Measurements from ENCODE around the gene PIAS1.

Gene PIAS1

DNA sequence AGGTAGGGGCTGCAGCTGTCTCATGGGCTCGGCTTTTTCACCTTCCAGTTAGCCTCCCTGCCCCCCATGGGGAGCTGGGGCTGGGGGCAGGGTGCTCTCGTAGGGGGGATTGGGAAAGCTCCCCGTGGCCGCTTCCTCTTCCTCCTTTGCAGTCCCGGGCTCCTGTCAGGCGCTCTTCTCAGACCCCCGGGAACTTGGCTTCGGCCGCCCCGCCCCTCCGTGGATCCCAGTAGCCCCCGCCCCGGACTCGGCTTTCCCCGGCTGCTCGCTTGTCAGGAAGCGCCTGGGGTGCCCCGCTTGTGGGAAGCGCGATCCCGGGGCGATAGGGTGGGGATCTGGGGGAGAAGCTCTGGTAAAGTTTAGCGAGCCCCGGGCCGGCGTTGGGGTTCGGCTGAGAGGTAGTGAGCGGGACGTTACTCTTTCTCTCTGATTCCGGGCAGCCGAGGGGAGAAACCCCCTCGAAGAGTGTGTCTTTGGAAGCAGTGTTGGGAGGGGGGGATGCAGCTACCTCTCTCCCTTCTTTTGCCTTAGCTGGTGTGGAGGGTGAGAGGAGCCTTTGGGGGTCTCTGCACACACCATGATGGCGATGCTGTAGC is 611 bp downstream of the PIAS1 start (continued):
- TF ChIP-seq, protein P1, sequence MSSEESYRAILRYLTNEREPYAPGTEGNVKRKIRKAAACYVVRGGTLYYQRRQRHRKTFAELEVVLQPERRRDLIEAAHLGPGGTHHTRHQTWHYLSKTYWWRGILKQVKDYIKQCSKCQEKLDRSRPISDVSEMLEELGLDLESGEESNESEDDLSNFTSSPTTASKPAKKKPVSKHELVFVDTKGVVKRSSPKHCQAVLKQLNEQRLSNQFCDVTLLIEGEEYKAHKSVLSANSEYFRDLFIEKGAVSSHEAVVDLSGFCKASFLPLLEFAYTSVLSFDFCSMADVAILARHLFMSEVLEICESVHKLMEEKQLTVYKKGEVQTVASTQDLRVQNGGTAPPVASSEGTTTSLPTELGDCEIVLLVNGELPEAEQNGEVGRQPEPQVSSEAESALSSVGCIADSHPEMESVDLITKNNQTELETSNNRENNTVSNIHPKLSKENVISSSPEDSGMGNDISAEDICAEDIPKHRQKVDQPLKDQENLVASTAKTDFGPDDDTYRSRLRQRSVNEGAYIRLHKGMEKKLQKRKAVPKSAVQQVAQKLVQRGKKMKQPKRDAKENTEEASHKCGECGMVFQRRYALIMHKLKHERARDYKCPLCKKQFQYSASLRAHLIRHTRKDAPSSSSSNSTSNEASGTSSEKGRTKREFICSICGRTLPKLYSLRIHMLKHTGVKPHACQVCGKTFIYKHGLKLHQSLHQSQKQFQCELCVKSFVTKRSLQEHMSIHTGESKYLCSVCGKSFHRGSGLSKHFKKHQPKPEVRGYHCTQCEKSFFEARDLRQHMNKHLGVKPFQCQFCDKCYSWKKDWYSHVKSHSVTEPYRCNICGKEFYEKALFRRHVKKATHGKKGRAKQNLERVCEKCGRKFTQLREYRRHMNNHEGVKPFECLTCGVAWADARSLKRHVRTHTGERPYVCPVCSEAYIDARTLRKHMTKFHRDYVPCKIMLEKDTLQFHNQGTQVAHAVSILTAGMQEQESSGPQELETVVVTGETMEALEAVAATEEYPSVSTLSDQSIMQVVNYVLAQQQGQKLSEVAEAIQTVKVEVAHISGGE (tag by site-specific recombination; conservative IDR thresholded peaks at IDR 0.05; ENCODE audit: low read depth), result peak; percentile 53; the same call in 1 of the 2 replicates

DNA sequence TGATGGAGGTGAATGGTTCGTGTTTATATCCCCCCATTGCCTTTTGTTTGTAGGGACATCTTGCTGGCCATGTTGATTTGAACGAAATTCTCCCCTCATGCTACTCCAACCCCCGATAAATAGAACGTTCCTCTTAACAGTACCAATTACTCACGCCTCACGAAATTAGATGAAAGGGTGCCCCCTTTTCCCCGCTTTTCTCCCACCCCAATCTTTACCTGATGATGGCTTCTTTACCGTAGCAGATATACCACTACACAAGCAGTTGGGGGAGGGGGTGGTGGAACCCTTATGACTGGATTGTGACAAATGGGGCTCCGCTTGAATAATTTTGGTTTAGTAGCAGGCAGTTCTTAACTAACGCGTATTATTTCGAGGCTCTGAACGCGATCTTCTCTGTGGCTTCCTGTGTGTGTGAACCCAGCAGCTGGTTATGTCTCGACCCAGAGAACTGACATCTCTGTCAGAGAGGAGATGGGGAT is 1.1 kb downstream of the PIAS1 start:
- Histone ChIP-seq H3K27ac (ENCODE audit: extremely low read depth, low read depth, low read length) (peak overlapping the region; percentile 94), H3K4me1 (ENCODE audit: control insufficient read depth, insufficient read depth, low read length) (peaks cover 36% of the 10 kb centered on the region), H3K36me3 (ENCODE audit: control insufficient read depth in 2 of 2, insufficient read depth in 1 of 2, low read length in 2 of 2) (peaks cover 0 to 8% of the 10 kb centered on the region in 2 experiments; a peak in 1 of 3 replicates), H3K9me3 (ENCODE audit: control insufficient read depth, insufficient read depth, low read depth, low read length) (no peaks in the 10 kb centered on the region), H3K4me3 (ENCODE audit: low read depth, low read length) (peak overlapping the region; percentile 94)
- ChIA-PET CTCF (interaction anchor here (0.7 to 1.8 kb wide), 5 partner anchors 98 to 194 kb away, joined by 3 to 6 read pairs (median 5); no protein-coding TSS in a partner anchor), POLR2A (interaction anchor here (1.1 to 2.5 kb wide), 8 partner anchors 19 to 171 kb away, joined by 3 to 11 read pairs (median 6); no protein-coding TSS in a partner anchor)
- 0 out of 2 replicates have a peak, but pooled peaks have one; percentile 6 for TF ChIP-seq ZNF292 (tag by site-specific recombination; IDR thresholded peaks at IDR 0.05; ENCODE audit: borderline replicate concordance, low read depth)
- TF ChIP-seq ZNF184 (tag by site-specific recombination; IDR thresholded peaks at IDR 0.05), result 0 out of 2 replicates have a peak, but pooled peaks have one; percentile 13
- TF ChIP-seq GFI1B (tag by site-specific recombination; IDR thresholded peaks at IDR 0.05), result no peak
- peak; percentile 62 for TF ChIP-seq PRDM1 (tag by site-specific recombination; IDR thresholded peaks at IDR 0.05)
- TF ChIP-seq ZFHX2 (tag by site-specific recombination; conservative IDR thresholded peaks at IDR 0.05), result no peak
- TF ChIP-seq TCF7L2 (IDR thresholded peaks at IDR 0.05; ENCODE audit: borderline replicate concordance, low read depth, low read length), result peak; percentile 82
- TF ChIP-seq ZNF791 (tag by site-specific recombination; IDR thresholded peaks at IDR 0.05), result 0 out of 2 replicates have a peak, but pooled peaks have one; percentile 21
- TF ChIP-seq, protein P2, sequence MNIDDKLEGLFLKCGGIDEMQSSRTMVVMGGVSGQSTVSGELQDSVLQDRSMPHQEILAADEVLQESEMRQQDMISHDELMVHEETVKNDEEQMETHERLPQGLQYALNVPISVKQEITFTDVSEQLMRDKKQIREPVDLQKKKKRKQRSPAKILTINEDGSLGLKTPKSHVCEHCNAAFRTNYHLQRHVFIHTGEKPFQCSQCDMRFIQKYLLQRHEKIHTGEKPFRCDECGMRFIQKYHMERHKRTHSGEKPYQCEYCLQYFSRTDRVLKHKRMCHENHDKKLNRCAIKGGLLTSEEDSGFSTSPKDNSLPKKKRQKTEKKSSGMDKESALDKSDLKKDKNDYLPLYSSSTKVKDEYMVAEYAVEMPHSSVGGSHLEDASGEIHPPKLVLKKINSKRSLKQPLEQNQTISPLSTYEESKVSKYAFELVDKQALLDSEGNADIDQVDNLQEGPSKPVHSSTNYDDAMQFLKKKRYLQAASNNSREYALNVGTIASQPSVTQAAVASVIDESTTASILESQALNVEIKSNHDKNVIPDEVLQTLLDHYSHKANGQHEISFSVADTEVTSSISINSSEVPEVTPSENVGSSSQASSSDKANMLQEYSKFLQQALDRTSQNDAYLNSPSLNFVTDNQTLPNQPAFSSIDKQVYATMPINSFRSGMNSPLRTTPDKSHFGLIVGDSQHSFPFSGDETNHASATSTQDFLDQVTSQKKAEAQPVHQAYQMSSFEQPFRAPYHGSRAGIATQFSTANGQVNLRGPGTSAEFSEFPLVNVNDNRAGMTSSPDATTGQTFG (tag by site-specific recombination; IDR thresholded peaks at IDR 0.05; ENCODE audit: borderline replicate concordance), result no peak
- no peak for TF ChIP-seq KLF8 (tag by site-specific recombination; IDR thresholded peaks at IDR 0.05)
- no peak for TF ChIP-seq ZNF629 (tag by site-specific recombination; IDR thresholded peaks at IDR 0.05)
- TF ChIP-seq, protein P3, sequence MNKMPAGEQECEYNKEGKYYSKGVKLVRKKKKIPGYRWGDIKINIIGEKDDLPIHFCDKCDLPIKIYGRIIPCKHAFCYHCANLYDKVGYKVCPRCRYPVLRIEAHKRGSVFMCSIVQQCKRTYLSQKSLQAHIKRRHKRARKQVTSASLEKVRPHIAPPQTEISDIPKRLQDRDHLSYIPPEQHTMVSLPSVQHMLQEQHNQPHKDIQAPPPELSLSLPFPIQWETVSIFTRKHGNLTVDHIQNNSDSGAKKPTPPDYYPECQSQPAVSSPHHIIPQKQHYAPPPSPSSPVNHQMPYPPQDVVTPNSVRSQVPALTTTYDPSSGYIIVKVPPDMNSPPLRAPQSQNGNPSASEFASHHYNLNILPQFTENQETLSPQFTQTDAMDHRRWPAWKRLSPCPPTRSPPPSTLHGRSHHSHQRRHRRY (tag by site-specific recombination; IDR thresholded peaks at IDR 0.05), result no peak
- no peak for TF ChIP-seq ZFP37 (tag by site-specific recombination; IDR thresholded peaks at IDR 0.05)
- TF ChIP-seq, protein P4, sequence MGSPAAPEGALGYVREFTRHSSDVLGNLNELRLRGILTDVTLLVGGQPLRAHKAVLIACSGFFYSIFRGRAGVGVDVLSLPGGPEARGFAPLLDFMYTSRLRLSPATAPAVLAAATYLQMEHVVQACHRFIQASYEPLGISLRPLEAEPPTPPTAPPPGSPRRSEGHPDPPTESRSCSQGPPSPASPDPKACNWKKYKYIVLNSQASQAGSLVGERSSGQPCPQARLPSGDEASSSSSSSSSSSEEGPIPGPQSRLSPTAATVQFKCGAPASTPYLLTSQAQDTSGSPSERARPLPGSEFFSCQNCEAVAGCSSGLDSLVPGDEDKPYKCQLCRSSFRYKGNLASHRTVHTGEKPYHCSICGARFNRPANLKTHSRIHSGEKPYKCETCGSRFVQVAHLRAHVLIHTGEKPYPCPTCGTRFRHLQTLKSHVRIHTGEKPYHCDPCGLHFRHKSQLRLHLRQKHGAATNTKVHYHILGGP (tag by site-specific recombination; IDR thresholded peaks at IDR 0.05), result no peak
- TF ChIP-seq, protein P5, sequence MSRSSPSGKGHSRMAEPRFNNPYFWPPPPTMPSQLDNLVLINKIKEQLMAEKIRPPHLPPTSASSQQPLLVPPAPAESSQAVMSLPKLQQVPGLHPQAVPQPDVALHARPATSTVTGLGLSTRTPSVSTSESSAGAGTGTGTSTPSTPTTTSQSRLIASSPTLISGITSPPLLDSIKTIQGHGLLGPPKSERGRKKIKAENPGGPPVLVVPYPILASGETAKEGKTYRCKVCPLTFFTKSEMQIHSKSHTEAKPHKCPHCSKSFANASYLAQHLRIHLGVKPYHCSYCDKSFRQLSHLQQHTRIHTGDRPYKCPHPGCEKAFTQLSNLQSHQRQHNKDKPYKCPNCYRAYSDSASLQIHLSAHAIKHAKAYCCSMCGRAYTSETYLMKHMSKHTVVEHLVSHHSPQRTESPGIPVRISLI (tag by site-specific recombination; IDR thresholded peaks at IDR 0.05), result no peak
- no peak for TF ChIP-seq BCL11A (tag by site-specific recombination; IDR thresholded peaks at IDR 0.05; ENCODE audit: low read depth)
- no peak for TF ChIP-seq ZNF777 (tag by site-specific recombination; IDR thresholded peaks at IDR 0.05; ENCODE audit: borderline replicate concordance)
- TF ChIP-seq, protein P6, sequence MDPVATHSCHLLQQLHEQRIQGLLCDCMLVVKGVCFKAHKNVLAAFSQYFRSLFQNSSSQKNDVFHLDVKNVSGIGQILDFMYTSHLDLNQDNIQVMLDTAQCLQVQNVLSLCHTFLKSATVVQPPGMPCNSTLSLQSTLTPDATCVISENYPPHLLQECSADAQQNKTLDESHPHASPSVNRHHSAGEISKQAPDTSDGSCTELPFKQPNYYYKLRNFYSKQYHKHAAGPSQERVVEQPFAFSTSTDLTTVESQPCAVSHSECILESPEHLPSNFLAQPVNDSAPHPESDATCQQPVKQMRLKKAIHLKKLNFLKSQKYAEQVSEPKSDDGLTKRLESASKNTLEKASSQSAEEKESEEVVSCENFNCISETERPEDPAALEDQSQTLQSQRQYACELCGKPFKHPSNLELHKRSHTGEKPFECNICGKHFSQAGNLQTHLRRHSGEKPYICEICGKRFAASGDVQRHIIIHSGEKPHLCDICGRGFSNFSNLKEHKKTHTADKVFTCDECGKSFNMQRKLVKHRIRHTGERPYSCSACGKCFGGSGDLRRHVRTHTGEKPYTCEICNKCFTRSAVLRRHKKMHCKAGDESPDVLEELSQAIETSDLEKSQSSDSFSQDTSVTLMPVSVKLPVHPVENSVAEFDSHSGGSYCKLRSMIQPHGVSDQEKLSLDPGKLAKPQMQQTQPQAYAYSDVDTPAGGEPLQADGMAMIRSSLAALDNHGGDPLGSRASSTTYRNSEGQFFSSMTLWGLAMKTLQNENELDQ (tag by site-specific recombination; IDR thresholded peaks at IDR 0.05; ENCODE audit: low read depth), result no peak
- TF ChIP-seq HOXC10 (CRISPR knock-in tag; IDR thresholded peaks at IDR 0.05), result no peak
- TF ChIP-seq ZNF133 (tag by site-specific recombination; IDR thresholded peaks at IDR 0.05), result no peak
- TF ChIP-seq ZNF394 (tag by site-specific recombination; IDR thresholded peaks at IDR 0.05; ENCODE audit: borderline replicate concordance), result peak; percentile 79
- TF ChIP-seq ZNF654 (tag by site-specific recombination; IDR thresholded peaks at IDR 0.05; ENCODE audit: low read depth), result no peak
- no peak for TF ChIP-seq ZNF175 (tag by site-specific recombination; IDR thresholded peaks at IDR 0.05)

Data from HEK293 (cell line).